PC-3 (cell line): ENCODE results near the gene RFC4.

ENCODE experiments used
- EZH2phosphoT487 ChIP-seq: fragments of 300-600 bp; sonication (generic); IDR thresholded peaks from 2 replicates; pipeline ENCODE4 v1.6.1; 2018; ENCODE audit warnings: mild to moderate bottlenecking, antibody characterized with exemption, low read length, borderline replicate concordance
- TF ChIP-seq, protein P1 (sequence below): fragments of 300-600 bp; sonication (generic); conservative IDR thresholded peaks from 2 replicates; pipeline ENCODE4 v1.5.1; 2017; ENCODE audit warnings: antibody characterized with exemption, low read depth, mild to moderate bottlenecking, low read length

DNA sequence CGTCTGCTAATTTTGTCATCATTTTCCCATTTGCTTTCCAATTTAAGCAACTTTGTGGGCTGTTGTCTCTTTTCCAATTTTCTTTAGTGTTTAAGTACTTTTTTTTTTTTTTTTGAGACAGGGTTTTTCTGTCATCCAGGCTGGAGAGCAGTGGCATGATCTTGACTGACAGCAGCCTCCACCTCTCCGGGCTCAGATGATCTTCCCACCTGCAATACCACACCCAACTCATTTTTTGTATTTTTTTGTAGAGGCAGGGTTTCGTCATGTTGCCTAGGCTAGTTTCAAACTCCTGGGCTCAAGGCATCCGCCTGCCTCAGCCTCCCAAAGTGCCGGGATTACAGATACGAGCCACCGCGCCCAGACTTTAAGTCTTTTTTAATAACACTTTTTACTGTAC, 49.1 kb downstream of the RFC4 start:
- TF ChIP-seq, protein P1, sequence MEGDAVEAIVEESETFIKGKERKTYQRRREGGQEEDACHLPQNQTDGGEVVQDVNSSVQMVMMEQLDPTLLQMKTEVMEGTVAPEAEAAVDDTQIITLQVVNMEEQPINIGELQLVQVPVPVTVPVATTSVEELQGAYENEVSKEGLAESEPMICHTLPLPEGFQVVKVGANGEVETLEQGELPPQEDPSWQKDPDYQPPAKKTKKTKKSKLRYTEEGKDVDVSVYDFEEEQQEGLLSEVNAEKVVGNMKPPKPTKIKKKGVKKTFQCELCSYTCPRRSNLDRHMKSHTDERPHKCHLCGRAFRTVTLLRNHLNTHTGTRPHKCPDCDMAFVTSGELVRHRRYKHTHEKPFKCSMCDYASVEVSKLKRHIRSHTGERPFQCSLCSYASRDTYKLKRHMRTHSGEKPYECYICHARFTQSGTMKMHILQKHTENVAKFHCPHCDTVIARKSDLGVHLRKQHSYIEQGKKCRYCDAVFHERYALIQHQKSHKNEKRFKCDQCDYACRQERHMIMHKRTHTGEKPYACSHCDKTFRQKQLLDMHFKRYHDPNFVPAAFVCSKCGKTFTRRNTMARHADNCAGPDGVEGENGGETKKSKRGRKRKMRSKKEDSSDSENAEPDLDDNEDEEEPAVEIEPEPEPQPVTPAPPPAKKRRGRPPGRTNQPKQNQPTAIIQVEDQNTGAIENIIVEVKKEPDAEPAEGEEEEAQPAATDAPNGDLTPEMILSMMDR = no peak
- no peak for TF ChIP-seq EZH2phosphoT487
